ENCODE measurements around the gene SDHA.
A peak's percentile ranks its signal among the peaks of the same experiment; 100 is the strongest.
"Not testable (repeated sequence)": the region's sequence is repeated elsewhere in the genome, so short reads cannot be mapped to it uniquely, and the experiment has no call there.

SDHA gene

GRCh38 chr5:215256-215655 lies 2.9 kb upstream of the SDHA start:
- H3K4me3 Mint-ChIP-seq, result peak overlapping the region; percentile 13
- H3K9me3 Mint-ChIP-seq, CTCF ChIA-PET, DNase-seq, H3K27me3 Mint-ChIP-seq: not testable (repeated sequence)
- peak overlapping the region; percentile 75 for H3K27ac Mint-ChIP-seq
- peaks cover 29% of the 10 kb centered on the region for H3K36me3 Mint-ChIP-seq
- H3K4me1 Mint-ChIP-seq, result peaks cover 34% of the 10 kb centered on the region

GRCh38 chr5:216076-216475 lies 2.0 kb upstream of the SDHA start:
- H3K27me3 Mint-ChIP-seq, CTCF ChIA-PET, H3K4me3 Mint-ChIP-seq, H3K27ac Mint-ChIP-seq, DNase-seq, H3K9me3 Mint-ChIP-seq: not testable (repeated sequence)
- Mint-ChIP-seq H3K36me3 (peaks cover 33% of the 10 kb centered on the region), H3K4me1 (peaks cover 40% of the 10 kb centered on the region)

DNA sequence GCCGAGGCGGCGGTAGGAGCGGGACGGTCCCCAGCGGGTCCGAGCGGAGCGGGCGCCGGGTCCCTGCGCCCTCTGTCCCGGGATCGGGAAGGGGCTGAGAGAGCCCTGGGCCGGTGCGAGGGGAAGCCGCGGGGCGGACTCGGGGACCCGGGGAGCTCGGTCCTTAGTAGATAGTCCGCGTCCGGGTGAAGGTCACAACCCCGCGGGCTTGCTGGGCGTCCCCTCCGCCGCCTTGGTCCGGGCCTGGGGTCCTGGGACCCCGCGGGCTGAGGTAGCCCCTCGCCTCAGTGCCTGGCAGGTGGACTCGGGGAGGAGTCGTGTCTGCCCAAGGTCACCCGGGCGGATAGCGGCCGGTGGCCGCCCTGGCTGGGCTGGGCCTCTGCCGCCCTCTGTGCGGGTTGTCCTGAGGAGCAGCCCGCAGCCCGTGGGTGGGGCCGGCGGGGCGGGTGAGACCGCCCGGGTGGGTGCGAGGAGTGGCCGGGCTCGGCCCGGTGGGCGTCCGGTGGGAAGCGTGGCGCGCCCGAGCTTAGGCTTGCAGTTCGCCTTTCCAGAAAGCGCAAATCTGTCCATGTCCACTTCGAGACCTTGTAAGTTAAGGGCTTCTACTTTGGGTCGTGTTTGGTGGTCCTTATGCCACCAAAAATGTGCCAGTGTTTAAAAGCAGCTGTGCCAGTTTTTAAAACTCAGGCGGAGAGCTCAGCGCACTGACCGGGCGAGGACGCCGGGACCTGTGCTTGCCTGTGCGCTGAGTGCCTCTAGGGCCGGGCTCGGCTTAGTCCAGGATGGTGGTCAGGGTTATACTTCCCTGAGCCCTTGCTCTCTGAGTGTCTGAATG lies 554 bp downstream of the SDHA start:
- peak overlapping the region; percentile 97 for H3K27ac Mint-ChIP-seq
- peak; percentile 37 for DNase-seq
- CTCF ChIA-PET, result interaction anchor here (0.6 to 3.0 kb wide), 4 partner anchors 17 to 206 kb away, joined by 3 to 13 read pairs (median 3); partner anchors contain the start of gene AHRR
- peak overlapping the region; percentile 95 for H3K4me3 Mint-ChIP-seq
- H3K27me3 Mint-ChIP-seq, result no peaks in the 10 kb centered on the region
- H3K4me1 Mint-ChIP-seq, result peaks cover 62% of the 10 kb centered on the region
- H3K9me3 Mint-ChIP-seq, result no peaks in the 10 kb centered on the region
- peaks cover 42% of the 10 kb centered on the region for H3K36me3 Mint-ChIP-seq

DNA sequence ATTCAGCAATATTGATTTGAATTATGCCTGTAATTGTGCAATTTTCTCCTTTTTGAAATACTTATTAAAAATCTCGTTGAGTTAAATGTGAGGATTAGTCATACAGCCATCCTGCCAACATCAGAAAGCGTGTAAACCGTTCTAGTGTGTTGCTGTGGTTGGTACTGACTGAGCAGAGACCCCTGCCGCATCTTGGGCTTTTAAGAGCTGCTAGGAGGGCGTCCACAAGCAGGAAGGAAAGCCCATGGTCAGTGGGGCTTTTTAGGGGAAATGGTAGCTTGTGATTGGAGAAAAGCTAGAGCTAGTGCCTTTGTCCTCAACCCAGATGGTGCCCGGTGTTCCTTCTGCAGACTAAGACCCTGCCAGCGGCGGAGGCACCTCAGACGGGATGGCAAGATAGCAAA lies 1.3 kb downstream of the SDHA start:
- H3K4me3 Mint-ChIP-seq, result peak overlapping the region; percentile 95
- CTCF ChIA-PET, result interaction anchor here (0.6 to 3.0 kb wide), 4 partner anchors 16 to 206 kb away, joined by 3 to 13 read pairs (median 3); partner anchors contain the start of gene AHRR
- peak; percentile 44 for DNase-seq
- no peaks in the 10 kb centered on the region for H3K9me3 Mint-ChIP-seq
- H3K36me3 Mint-ChIP-seq, result peaks cover 40% of the 10 kb centered on the region
- H3K27me3 Mint-ChIP-seq, result no peaks in the 10 kb centered on the region
- H3K27ac Mint-ChIP-seq, result peak overlapping the region; percentile 97
- peaks cover 55% of the 10 kb centered on the region for H3K4me1 Mint-ChIP-seq

DNA sequence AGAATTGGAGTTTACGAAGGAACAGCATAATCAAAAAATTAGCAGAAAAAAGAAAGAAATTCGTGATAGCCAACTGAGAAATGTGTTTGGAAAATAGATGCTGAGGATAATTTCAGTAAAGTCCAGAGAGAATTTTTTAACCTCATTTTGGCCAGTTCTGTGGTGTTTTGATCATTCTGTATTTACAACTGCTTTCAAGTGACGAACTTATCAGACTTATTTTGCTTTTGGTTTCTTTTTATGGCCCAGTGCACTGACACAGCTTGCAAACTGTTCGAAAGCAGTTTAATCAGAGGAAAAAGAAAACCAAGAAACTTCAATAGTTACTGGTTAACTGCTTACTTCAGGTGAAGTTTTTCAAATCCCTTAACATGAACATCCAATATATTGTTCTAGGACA lies 1.9 kb downstream of the SDHA start:
- Mint-ChIP-seq H3K4me1 (peaks cover 51% of the 10 kb centered on the region), H3K27me3 (no peaks in the 10 kb centered on the region), H3K27ac (peak overlapping the region; percentile 97), H3K36me3 (peaks cover 40% of the 10 kb centered on the region), H3K4me3 (peak overlapping the region; percentile 95), H3K9me3 (no peaks in the 10 kb centered on the region)
- CTCF ChIA-PET, result interaction anchor here (1.3 to 3.0 kb wide), 2 partner anchors 31 to 205 kb away, joined by 3 to 13 read pairs; no protein-coding TSS in a partner anchor
- no peak for DNase-seq

GRCh38 chr5:222951-223715 lies 5.0 kb downstream of the SDHA start:
- H3K9me3 Mint-ChIP-seq, CTCF ChIA-PET, DNase-seq, H3K4me3 Mint-ChIP-seq, H3K27me3 Mint-ChIP-seq: not testable (repeated sequence)
- Mint-ChIP-seq H3K4me1 (peaks cover 33% of the 10 kb centered on the region), H3K27ac (peak overlapping the region; percentile 74), H3K36me3 (peaks cover 47% of the 10 kb centered on the region)

DNA sequence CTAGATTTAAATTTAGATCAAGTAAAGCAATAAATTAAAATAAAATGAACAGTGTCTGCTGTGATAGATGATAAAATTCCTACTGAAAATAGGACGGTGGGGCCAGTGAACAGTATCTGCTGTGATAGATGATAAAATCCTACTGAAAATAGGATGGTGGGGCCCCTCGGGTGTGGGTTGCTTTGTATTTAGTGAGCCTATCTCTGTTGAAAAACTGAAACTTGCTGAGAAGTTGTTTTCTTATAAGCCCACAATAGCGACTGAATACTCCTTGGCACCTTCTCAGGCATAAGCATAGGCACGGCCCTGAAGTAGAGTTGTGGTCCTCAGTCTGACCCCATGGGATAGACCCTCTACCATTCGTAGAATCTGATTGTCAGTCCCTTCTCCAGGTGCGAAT lies 5.7 kb downstream of the SDHA start:
- Mint-ChIP-seq H3K27me3 (no peaks in the 10 kb centered on the region), H3K9me3 (no peaks in the 10 kb centered on the region), H3K27ac (no peak overlapping the region), H3K4me1 (peaks cover 33% of the 10 kb centered on the region), H3K36me3 (peaks cover 51% of the 10 kb centered on the region), H3K4me3 (no peak overlapping the region)
- CTCF ChIA-PET, result no interaction called here
- no peak for DNase-seq

DNA sequence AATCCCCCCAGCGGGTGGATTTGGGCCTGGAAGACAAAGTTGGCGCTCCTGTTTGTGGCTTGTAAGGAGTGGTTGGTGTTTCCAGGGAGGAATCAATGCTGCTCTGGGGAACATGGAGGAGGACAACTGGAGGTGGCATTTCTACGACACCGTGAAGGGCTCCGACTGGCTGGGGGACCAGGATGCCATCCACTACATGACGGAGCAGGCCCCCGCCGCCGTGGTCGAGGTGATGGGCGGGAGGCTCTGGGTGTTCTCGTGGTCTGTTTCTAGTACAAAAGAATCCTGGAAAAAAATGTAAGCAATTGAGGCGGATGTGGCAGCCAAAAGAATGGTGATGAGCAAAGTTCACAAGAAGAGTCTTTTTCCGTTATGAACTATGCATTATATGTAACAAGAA lies 7.2 kb downstream of the SDHA start:
- DNase-seq, result no peak
- no peak overlapping the region for H3K4me3 Mint-ChIP-seq
- H3K27ac Mint-ChIP-seq, result no peak overlapping the region
- CTCF ChIA-PET, result no interaction called here
- H3K9me3 Mint-ChIP-seq, result no peaks in the 10 kb centered on the region
- H3K27me3 Mint-ChIP-seq, result no peaks in the 10 kb centered on the region
- peaks cover 30% of the 10 kb centered on the region for H3K4me1 Mint-ChIP-seq
- peaks cover 55% of the 10 kb centered on the region for H3K36me3 Mint-ChIP-seq

GRCh38 chr5:227375-227774 lies 9.3 kb downstream of the SDHA start:
- H3K9me3 Mint-ChIP-seq, CTCF ChIA-PET, DNase-seq, H3K4me3 Mint-ChIP-seq, H3K27me3 Mint-ChIP-seq, H3K27ac Mint-ChIP-seq: not testable (repeated sequence)
- H3K4me1 Mint-ChIP-seq, result peaks cover 11% of the 10 kb centered on the region
- H3K36me3 Mint-ChIP-seq, result peaks cover 58% of the 10 kb centered on the region

DNA sequence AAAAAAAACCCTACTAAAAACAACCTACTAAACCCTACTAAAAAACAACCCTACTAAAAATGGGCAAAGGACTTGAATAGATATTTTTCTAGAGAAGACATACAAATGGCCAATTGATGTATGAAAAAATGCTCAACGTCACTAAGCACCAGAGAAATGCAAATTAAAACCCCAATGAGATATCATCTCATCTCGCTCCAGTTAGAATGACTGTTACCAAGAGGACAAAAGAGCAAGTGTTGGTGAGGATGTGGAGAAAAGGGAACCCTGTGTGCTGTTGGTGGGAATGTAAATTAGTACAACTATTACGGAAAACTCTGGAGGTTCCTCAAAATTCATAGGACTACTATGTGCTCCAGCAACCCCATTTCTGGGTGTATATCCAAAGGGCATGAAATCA lies 10.8 kb downstream of the SDHA start:
- no peak overlapping the region for H3K4me3 Mint-ChIP-seq
- no peak overlapping the region for H3K27ac Mint-ChIP-seq
- CTCF ChIA-PET, result no interaction called here
- no peaks in the 10 kb centered on the region for H3K4me1 Mint-ChIP-seq
- H3K27me3 Mint-ChIP-seq, result no peaks in the 10 kb centered on the region
- H3K9me3 Mint-ChIP-seq, result no peaks in the 10 kb centered on the region
- H3K36me3 Mint-ChIP-seq, result peaks cover 62% of the 10 kb centered on the region
- no peak for DNase-seq

DNA sequence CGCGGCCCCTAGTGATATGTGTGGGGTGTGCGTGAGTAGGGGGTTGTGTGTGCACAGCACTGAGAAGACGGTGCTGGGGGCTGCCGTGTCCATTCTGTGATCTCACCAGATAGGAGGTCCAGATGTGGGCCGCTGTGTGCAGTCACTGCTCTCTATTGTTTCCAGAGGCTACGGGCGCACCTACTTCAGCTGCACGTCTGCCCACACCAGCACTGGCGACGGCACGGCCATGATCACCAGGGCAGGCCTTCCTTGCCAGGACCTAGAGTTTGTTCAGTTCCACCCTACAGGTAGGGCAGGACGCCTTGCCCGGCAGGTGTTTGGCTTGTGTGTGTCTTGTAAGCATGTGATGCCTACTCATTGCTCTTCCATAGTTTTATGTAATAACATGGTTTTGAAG lies 12.6 kb downstream of the SDHA start:
- Mint-ChIP-seq H3K36me3 (peaks cover 57% of the 10 kb centered on the region), H3K9me3 (no peaks in the 10 kb centered on the region), H3K27ac (no peak overlapping the region), H3K4me1 (no peaks in the 10 kb centered on the region), H3K27me3 (no peaks in the 10 kb centered on the region), H3K4me3 (no peak overlapping the region)
- CTCF ChIA-PET, result interaction anchor here (1.0 kb wide), 1 partner anchor 42 kb away, joined by 3 read pairs; no protein-coding TSS in a partner anchor
- DNase-seq, result no peak

- H3K27ac Mint-ChIP-seq, result no peak overlapping the region
- no peak for DNase-seq
- H3K36me3 Mint-ChIP-seq, result peaks cover 56% of the 10 kb centered on the region
- H3K4me1 Mint-ChIP-seq, result no peaks in the 10 kb centered on the region
- H3K4me3 Mint-ChIP-seq, result no peak overlapping the region
- no peaks in the 10 kb centered on the region for H3K27me3 Mint-ChIP-seq
- CTCF ChIA-PET, result no interaction called here
- H3K9me3 Mint-ChIP-seq, result no peaks in the 10 kb centered on the region
Measured at GRCh38 chr5:231661-232060, 13.5 kb downstream of the SDHA start.

- peaks cover 52% of the 10 kb centered on the region for H3K36me3 Mint-ChIP-seq
- CTCF ChIA-PET, DNase-seq, H3K4me1 Mint-ChIP-seq, H3K4me3 Mint-ChIP-seq, H3K27me3 Mint-ChIP-seq, H3K27ac Mint-ChIP-seq, H3K9me3 Mint-ChIP-seq: not testable (repeated sequence)
Measured at GRCh38 chr5:233426-233825, 15.3 kb downstream of the SDHA start.

GRCh38 chr5:234450-234849 lies 16.3 kb downstream of the SDHA start:
- H3K36me3 Mint-ChIP-seq, result peaks cover 44% of the 10 kb centered on the region
- H3K9me3 Mint-ChIP-seq, result no peaks in the 10 kb centered on the region
- H3K27me3 Mint-ChIP-seq, result no peaks in the 10 kb centered on the region
- no peak overlapping the region for H3K27ac Mint-ChIP-seq
- no peak overlapping the region for H3K4me3 Mint-ChIP-seq
- DNase-seq, result no peak
- CTCF ChIA-PET, result interaction anchor here (1.5 kb wide), 1 partner anchor 46 kb away, joined by 4 read pairs; no protein-coding TSS in a partner anchor
- H3K4me1 Mint-ChIP-seq, result no peaks in the 10 kb centered on the region

Data from activated naive CD4-positive, alpha-beta T cell treated with anti-CD3 and anti-CD28 coated beads, Interleukin-2, amount 10 ng/mL, durations not matched to agents 7 days and 5 days (primary cell).